Measurements from ENCODE around the gene RASL10A.
"Not testable (repeated sequence)": the region's sequence is repeated elsewhere in the genome, so short reads cannot be mapped to it uniquely, and the experiment has no call there.

The RASL10A gene, protein sequence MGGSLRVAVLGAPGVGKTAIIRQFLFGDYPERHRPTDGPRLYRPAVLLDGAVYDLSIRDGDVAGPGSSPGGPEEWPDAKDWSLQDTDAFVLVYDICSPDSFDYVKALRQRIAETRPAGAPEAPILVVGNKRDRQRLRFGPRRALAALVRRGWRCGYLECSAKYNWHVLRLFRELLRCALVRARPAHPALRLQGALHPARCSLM

DNA sequence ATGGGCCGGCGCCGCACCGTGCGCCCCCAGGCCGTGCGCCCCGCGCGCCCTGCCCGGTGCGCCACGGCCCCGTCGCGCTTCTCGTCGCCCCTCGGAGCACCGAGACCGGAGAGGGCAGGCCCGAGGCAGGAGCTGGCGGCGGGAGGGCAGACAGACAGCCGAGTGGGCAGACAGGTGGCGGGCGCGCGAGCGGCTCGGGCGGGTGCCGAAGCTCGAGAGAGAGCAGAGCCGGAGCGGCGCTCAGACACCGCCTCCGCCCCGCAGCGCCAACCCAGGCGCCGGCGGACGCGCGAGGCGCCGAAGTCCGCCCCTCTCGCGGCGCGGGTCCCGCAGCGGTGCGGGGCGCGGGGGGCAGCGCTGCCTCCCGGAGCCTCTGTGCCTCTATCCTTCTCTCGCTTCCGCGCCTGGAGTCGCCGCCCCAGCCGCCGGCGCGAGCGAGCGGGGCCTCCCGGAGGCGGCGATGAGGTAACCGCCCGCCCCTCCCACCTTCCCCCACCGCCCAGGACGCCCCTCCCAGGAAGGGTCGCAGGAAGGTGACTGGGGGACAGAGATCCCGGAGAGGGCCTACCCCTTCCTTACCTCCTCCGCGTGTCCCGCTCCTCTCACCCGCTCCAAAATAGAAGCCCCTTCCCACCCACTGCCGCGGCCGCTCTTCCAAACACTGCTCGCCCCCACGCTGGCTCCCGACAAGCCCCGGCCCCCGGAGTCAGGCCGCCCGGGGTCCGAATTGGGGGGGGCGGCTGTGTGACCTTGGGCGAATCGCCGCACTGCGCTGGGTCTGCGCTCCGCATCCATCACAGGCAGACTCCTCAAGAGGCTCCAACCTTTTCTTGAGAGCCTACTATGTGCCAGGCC is at the start of gene RASL10A:
Gene RASL10A, minus strand, starts transcription at position 412 of the 855 bp plus-strand sequence. CDS start 451 bp downstream, outside the sequence.
- peak in 2 of 51 donors; percentile 22 to 51 for DNase-seq

DNA sequence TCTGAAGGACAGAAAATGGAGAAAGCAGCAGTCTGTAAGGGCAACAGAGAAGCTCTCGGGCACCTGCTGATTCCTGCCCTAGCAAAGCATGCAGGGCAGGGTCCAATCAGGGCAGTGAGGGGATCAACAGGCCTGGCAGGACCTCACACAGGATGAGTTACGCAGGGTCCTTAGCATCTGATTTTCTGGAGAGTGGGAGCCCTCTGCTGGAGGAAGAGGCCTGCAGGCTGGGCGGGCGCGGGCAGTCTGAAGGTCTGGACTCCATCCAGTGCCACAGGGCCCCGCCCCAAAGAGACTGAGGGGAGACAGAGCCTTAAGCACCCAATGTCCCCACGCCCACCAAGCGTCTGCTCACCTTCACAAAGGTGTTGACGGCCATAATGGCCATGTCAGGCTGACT is 44.0 kb upstream of the RASL10A start:
- peak in 38 of 51 donors; percentile 9 to 69 (median 38) for DNase-seq

DNA sequence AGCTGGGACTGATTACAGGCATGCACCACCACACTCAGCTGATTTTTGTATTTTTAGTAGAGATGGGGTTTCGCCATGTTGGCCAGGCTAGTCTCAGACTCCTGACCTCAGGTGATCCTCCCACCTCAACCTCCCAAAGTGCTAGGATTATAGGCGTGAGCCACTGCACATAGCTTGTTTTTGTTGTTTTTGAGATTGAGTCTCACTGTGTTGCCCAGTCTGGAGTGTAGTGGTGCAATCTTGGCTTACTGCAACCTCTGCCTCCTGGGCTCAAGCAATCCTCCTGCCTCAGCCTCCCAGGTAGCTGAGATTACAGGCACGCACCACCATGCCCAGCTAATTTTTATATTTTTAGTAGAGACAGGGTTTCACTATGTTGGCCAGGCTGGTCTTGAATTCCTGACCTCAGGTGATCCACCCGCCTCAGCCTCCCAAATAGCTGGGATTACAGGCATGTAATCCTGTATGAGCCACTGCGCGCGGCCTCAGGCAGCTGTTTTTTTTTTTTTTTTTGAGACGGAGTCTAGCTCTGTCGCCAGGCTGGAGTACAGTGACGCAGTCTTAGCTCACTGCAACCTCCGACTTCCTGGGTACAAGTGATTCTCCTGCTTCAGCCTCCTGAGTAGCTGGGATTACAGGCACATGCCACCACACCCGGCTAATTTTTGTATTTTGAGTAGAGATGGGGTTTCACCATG is 41.8 kb upstream of the RASL10A start:
- DNase-seq = not testable (repeated sequence)

GRCh38 chr22:29353860-29354259 is 38.4 kb upstream of the RASL10A start:
- DNase-seq = no peak

DNA sequence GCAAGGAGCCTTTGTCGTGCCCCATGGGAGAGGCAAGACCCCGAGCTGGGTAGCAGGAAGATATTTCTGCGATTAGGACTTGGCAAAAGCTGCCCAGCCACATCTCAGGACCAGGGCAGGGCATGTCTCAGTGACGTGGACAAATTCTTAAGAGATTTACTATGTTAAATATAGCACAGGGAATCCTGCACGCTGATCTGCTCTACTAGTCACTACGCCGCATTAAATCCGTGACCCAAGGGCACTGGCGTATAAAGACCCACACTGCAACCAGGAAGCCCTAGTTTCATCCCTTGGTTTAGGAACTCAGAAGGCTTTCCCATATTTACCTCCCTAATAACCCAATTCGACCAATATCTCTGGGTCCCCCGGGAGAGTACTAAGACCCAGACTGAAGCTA is 37.8 kb upstream of the RASL10A start:
- no peak for DNase-seq

DNA sequence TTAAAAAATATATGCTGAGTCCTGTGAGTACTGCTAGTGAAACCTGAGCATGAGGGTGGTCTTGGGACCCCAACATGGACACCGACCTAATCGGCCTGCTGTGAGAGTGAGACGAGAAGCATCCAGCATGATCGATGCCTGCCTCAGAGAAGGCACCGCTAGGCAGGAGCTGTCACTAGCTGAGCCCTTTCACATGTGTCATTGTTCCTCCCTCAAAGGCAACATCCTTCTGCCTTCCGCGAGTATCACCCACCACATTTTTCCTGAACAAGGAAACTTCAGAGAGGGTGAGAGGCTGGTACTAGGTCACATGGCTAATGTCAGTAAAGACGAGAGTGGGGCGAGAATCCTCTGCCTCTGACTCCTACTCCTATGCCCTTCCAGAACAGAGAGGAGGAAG is 37.3 kb upstream of the RASL10A start:
- no peak for DNase-seq

GRCh38 chr22:29351891-29352290 is 36.4 kb upstream of the RASL10A start:
- DNase-seq = no peak

GRCh38 chr22:29351042-29351441 is 35.5 kb upstream of the RASL10A start:
- DNase-seq = no peak

DNA sequence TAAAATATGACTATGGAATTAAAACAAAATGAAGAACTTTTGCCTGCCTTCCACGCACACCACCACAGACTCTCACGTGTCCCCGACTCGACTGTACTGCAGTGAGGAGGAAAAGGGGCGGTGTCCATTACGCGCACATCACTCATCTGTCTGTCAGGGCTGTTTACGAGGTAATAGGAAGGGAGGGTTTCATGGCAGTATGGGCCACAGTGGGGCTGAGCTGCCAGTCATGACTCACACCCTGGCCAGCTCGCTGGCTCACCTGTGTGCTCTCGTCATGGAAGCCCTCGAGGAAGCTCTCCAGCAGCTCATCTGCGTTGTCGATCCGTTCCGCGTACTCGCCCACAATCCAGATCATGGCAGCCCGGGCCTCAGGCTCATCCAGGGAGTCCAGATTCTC is 33.5 kb upstream of the RASL10A start:
- DNase-seq = no peak

GRCh38 chr22:29348041-29348440 is 32.5 kb upstream of the RASL10A start:
- no peak for DNase-seq

GRCh38 chr22:29346659-29347058 is 31.2 kb upstream of the RASL10A start:
- peak in 38 of 51 donors; percentile 9 to 81 (median 56) for DNase-seq

- DNase-seq = peak in 5 of 51 donors; percentile 19 to 45 (median 37)
These were observed 30.4 kb upstream of the RASL10A start for GRCh38 chr22:29345932-29346331.

- not testable (repeated sequence) for DNase-seq
These were observed 29.4 kb upstream of the RASL10A start for GRCh38 chr22:29344889-29345288.

DNA sequence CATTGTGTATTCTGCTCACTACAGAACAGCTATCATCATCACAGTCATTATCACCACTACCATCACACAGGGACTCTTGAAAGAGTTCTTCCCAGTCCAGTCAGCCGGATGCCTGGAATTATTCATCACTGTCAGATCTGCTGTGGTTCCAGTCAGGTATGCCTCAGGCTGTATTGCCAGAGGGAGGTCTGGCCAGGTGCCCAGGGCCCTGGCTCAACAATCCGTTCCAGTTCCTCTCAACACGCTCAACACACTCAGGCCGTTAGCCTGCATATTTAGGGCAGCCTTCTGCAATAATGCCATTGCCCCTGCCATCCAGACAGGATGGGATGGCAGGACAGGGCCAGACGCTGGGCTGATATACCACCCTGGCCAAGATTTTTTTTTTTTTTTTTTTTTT is 28.6 kb upstream of the RASL10A start:
- peak in 31 of 51 donors; percentile 13 to 77 (median 46) for DNase-seq

DNA sequence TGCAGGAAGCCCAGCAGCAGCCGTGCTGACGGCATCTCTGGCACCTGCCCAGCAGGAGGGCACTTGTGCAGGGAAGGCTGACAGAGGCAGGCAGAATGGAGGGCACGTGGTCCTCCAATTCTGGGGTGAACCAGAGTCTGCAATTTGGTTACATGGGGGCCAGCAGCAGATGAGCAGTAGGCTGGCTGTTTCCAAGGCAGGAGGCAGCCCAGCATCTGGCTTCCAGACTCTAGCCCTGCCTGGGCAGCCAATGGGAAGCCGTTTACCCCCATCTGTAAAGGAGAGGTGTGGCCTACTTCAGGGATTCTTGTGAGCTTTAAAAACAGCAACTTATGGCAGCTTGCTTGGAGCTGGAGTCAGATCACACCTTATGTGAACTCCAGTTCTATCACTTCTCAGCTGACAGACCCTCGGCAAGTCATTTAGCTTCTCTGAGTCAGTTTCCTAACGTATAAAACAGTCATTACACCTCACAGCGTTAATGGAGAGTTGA is 27.9 kb upstream of the RASL10A start:
- peak in 30 of 51 donors; percentile 11 to 56 (median 36) for DNase-seq

DNA sequence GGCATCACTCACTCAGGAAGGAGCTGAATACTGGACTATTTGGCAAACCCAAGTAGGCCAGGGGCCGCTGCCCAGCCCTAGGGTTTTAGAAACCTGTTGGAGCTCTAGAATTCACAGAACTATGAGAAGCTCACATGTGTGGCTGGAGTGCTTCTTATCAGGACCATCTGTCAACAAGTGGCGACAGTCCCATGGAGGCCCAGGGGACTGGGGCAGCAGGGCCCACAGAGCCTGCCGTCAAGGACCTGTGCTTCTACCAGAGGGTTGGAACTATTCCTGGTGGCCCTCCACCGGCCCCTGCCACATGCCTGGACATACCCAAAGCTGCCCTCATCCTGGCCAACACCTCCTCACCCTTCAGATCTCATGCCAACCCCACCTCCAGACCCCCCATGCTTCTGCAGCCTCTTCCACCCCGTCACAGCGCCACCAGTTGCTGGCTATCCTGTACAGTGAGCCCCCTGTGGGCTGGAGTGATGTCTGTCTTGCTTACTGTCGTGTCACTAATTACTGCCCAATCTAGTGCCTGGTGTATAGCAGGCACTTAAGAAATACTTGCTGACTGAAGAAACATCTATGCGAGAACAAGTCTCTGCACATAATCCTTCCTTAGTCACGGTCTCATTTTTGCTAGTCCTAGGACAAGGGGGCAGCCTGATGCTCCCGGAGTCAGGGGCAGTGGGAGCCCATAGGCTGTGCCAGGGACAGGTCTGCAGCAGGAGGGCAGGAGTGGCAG is 27.2 kb upstream of the RASL10A start:
- DNase-seq = peak in 1 of 51 donors; percentile 14

GRCh38 chr22:29342177-29342576 is 26.7 kb upstream of the RASL10A start:
- DNase-seq = no peak

- DNase-seq = no peak
These were observed 26.3 kb upstream of the RASL10A start for GRCh38 chr22:29341849-29342127.

DNA sequence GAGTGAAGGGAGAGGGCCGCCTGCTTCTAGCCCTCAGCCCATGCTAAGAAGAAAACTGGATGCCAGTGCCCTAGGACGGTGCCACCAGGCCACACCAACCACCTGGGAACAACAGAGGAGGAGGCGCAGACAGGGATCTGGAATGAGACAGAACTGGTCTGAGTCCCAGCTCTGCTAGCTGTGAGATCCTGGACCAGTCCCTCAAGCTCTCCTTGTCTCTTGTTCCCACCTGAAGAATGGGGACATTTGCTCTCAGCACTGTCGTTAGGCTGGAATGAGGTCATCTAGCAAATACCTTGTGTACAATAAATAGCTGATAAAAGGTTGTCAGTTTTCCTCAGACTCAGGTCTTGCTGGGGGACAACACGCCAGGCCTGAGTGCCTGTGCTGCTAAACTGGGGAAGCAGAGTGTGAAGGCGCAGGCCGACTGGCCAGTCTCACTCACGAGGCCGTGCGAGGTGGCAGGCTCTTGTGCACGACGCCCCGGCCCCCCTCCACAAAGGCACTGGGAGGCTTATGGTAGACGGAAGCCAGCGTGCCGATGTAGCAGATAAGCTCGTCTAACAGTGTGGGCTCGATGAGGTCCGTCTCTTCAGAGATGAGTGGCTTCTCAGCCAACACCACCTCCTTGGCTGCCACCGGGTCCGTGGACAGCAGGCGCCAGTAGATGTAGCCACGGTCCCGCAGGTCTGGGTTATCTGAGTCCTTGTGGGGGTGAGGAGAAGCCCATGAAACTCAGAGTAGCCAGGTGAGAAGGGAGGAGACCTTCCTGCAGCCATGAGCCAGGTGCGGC is 25.8 kb upstream of the RASL10A start:
- DNase-seq = no peak

- no peak for DNase-seq
These were observed 25.1 kb upstream of the RASL10A start for GRCh38 chr22:29340566-29340965.

Measured in hypothalamus (tissue), 51 donors.